K562 (cell line): ENCODE results near the gene SNTG2.

Source experiments
- JUN ChIP-seq, 2 experiments: sonication (generic) in 1 of 2; formaldehyde crosslinking in 1 of 2; IDR thresholded peaks; 2 replicates each; pipeline versions ENCODE4 v1.6.1 to v1.8.0; 2012 to 2022; ENCODE audit warnings: borderline replicate concordance in 2 of 2, mild to moderate bottlenecking in 2 of 2, improper control_type of control experiment in 1 of 2, low read depth in 1 of 2, low read length in 1 of 2, missing genetic modification reagents in 1 of 2
- MTF1 ChIP-seq: fragments of 250-450 bp; sonication (Bioruptor Pico); IDR thresholded peaks from 2 replicates; pipeline ENCODE4 v1.9.0; 2021; ENCODE audit warnings: moderate library complexity, mild to moderate bottlenecking, inconsistent platforms, borderline replicate concordance
- NFRKB ChIP-seq: fragments of 450-650 bp; IDR thresholded peaks from 2 replicates; pipeline ENCODE4 v1.6.1; 2016; ENCODE audit warnings: low read depth
- NFYB ChIP-seq: IDR thresholded peaks from 2 replicates; pipeline ENCODE4 v1.6.1; 2011; ENCODE audit warnings: mild to moderate bottlenecking, moderate library complexity; ENCODE audit not compliant: insufficient read length; ENCODE audit errors: extremely low read depth
- NR2C2 ChIP-seq, 2 experiments: fragments of 200-800 bp in 1 of 2; sonication (Bioruptor generic) in 1 of 2; sonication (generic) in 1 of 2; formaldehyde crosslinking in 1 of 2; IDR thresholded peaks; 2 replicates each; pipeline versions ENCODE4 v1.6.1 to v1.8.0; 2016 to 2022; ENCODE audit warnings: mild to moderate bottlenecking in 1 of 2, missing compliant biosample characterization in 1 of 2, missing genetic modification characterization in 1 of 2, missing genetic modification reagents in 1 of 2
- SAP30 ChIP-seq: fragments of 200-600 bp; sonication (generic); IDR thresholded peaks from 2 replicates; pipeline ENCODE4 v1.6.1; 2012; ENCODE audit warnings: borderline replicate concordance, low read depth, mild to moderate bottlenecking, moderate library complexity, low read length, control low read depth, inconsistent platforms; ENCODE audit not compliant: insufficient read depth, poor library complexity, severe bottlenecking
- SIX5 ChIP-seq, 2 experiments: IDR thresholded peaks; 2 replicates each; pipeline ENCODE4 v1.6.1; 2011; ENCODE audit warnings: low read length in 2 of 2, borderline replicate concordance in 1 of 2, low read depth in 1 of 2, mild to moderate bottlenecking in 1 of 2, moderate library complexity in 1 of 2; ENCODE audit not compliant: insufficient read depth in 1 of 2
- SMAD1 ChIP-seq: fragments of 150-350 bp; IDR thresholded peaks from 2 replicates; pipeline ENCODE4 v1.6.1; 2014; ENCODE audit warnings: low read length, low read depth; ENCODE audit not compliant: partially characterized antibody
- TAF1 ChIP-seq: IDR thresholded peaks from 2 replicates; pipeline ENCODE4 v1.6.1; 2011; ENCODE audit warnings: mild to moderate bottlenecking, low read length, moderate library complexity; ENCODE audit not compliant: insufficient read depth, control insufficient read depth, severe bottlenecking; ENCODE audit errors: extremely low read depth
- ZNF12 ChIP-seq: sonication (generic); formaldehyde crosslinking; IDR thresholded peaks from 2 replicates; pipeline ENCODE4 v1.4.0; 2020; ENCODE audit warnings: mild to moderate bottlenecking, missing genetic modification reagents
- TF ChIP-seq, protein P1 (sequence below): fragments of 250-450 bp; sonication (Bioruptor Pico); IDR thresholded peaks from 2 replicates; pipeline ENCODE4 v1.8.0; 2021; ENCODE audit warnings: mild to moderate bottlenecking, moderate library complexity

DNA sequence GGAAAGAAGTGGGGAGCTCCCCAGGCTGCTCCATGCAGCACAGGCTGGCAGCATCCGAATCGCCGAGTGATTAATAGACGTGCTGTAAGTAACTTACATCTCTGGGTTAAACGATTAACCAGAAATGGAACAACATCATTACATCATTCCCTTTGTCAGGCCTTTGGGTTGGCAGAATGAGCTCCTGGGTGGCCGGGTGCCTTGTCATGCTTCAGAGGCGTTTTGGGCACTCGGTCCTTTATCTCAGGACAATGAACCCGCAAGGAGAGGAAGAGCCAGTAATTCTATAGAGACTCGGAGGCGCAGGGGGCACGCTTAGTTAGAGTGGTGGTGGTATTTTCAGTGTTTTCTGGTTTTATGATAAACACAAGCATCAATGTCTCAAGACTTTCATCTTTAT lies 315.7 kb downstream of the SNTG2 start:
- TF ChIP-seq, protein P1, sequence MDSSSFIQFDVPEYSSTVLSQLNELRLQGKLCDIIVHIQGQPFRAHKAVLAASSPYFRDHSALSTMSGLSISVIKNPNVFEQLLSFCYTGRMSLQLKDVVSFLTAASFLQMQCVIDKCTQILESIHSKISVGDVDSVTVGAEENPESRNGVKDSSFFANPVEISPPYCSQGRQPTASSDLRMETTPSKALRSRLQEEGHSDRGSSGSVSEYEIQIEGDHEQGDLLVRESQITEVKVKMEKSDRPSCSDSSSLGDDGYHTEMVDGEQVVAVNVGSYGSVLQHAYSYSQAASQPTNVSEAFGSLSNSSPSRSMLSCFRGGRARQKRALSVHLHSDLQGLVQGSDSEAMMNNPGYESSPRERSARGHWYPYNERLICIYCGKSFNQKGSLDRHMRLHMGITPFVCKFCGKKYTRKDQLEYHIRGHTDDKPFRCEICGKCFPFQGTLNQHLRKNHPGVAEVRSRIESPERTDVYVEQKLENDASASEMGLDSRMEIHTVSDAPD (CRISPR knock-in tag), result no peak
- TF ChIP-seq MTF1 (CRISPR knock-in tag), result no peak
- no peak for TF ChIP-seq JUN (IDR thresholded peaks at IDR 0.05; ENCODE audit: borderline replicate concordance, low read depth, low read length)
- no peak for TF ChIP-seq JUN (CRISPR knock-in tag; IDR thresholded peaks at IDR 0.05; ENCODE audit: borderline replicate concordance)
- TF ChIP-seq SMAD1, result no peak
- TF ChIP-seq NR2C2 (CRISPR knock-in tag; IDR thresholded peaks at IDR 0.05), result no peak
- TF ChIP-seq NR2C2 (tag; IDR thresholded peaks at IDR 0.05), result no peak
- TF ChIP-seq TAF1, result no peak
- no peak for TF ChIP-seq ZNF12 (CRISPR knock-in tag)
- TF ChIP-seq SAP30, result no peak
- TF ChIP-seq SIX5 (IDR thresholded peaks at IDR 0.05; ENCODE audit: borderline replicate concordance in 1 of 2, insufficient read depth in 1 of 2, low read depth in 1 of 2, low read length in 2 of 2), result no peak
- TF ChIP-seq NFYB, result no peak
- TF ChIP-seq NFRKB, result no peak
